Glutamatergic neuron (in vitro differentiated cells): ENCODE data around the gene ZNRF3. TPM values are rescaled to one million over a fixed set of nuclear protein-coding genes. Genes with fewer than 3 reads are reported as not detected.

Source experiments
- DNase-seq: peaks from one replicate; pipeline ENCODE4 v3.0.0; 2022
- H3K27ac Mint-ChIP-seq: one replicate; pipeline ENCODE4 v1.8.0; 2020; ENCODE audit warnings: mild to moderate bottlenecking, mixed read lengths, inconsistent platforms; ENCODE audit not compliant: unreplicated experiment
- H3K27me3 Mint-ChIP-seq: one replicate; pipeline ENCODE4 v1.8.0; 2020; ENCODE audit warnings: mild to moderate bottlenecking, moderate library complexity, mixed read lengths, inconsistent platforms; ENCODE audit not compliant: unreplicated experiment
- H3K36me3 Mint-ChIP-seq: one replicate; pipeline ENCODE4 v1.8.0; 2020; ENCODE audit warnings: mild to moderate bottlenecking, mixed read lengths, inconsistent platforms; ENCODE audit not compliant: unreplicated experiment
- H3K4me1 Mint-ChIP-seq: one replicate; pipeline ENCODE4 v1.8.0; 2020; ENCODE audit warnings: mild to moderate bottlenecking, low read depth, mixed read lengths, inconsistent platforms; ENCODE audit not compliant: unreplicated experiment
- H3K4me3 Mint-ChIP-seq: one replicate; pipeline ENCODE4 v1.8.0; 2020; ENCODE audit warnings: mild to moderate bottlenecking, mixed read lengths, inconsistent platforms; ENCODE audit not compliant: unreplicated experiment
- H3K9me3 Mint-ChIP-seq: one replicate; pipeline ENCODE4 v1.8.0; 2020; ENCODE audit warnings: mild to moderate bottlenecking, moderate library complexity, mixed read lengths, inconsistent platforms; ENCODE audit not compliant: unreplicated experiment
- total RNA-seq: library from RNA; stranded (reverse); fragmentation: NEBNext Ultra II Directional; extraction: Animal tissue kit (Norgen Biotek cat#: 25700); gene quantifications from one replicate; pipeline ENCODE4 v1.2.1, GENCODE V29; 2021; ENCODE audit not compliant: unreplicated experiment
- TF ChIP-seq, protein P1 (sequence below): fragments of 200-600 bp; sonication (generic); IDR thresholded peaks from one replicate; pipeline ENCODE4 v1.5.0; 2021; ENCODE audit not compliant: partially characterized antibody, unreplicated experiment

ZNRF3 gene
- total RNA-seq, 1 donor from 2014 or later, result 8.3 TPM

DNA sequence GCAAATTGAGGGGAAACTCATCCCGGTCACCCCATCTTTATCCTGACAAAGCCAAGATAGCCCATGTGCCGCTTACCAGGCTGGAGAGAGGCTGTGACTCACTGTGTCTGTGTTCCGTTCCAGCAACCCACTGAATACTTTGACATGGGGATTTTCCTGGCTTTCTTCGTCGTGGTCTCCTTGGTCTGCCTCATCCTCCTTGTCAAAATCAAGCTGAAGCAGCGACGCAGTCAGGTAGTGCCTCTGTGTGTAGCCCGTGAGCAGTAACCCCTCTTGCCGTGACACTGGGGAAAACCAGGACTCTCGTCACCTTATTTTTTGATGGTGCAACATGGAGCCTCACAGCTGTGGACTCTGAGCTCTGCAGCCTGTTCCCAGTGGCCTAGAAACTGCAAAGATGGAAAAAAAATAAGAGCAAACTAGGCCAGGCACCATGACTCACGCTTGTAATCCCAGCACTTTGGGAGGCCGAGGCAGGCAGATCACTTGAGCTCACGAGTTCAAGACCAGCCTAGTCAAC lies 161.3 kb downstream of the ZNRF3 start:
- Mint-ChIP-seq H3K36me3 (no peaks in the 10 kb centered on the region), H3K27ac (no peak overlapping the region), H3K9me3 (no peaks in the 10 kb centered on the region)

DNA sequence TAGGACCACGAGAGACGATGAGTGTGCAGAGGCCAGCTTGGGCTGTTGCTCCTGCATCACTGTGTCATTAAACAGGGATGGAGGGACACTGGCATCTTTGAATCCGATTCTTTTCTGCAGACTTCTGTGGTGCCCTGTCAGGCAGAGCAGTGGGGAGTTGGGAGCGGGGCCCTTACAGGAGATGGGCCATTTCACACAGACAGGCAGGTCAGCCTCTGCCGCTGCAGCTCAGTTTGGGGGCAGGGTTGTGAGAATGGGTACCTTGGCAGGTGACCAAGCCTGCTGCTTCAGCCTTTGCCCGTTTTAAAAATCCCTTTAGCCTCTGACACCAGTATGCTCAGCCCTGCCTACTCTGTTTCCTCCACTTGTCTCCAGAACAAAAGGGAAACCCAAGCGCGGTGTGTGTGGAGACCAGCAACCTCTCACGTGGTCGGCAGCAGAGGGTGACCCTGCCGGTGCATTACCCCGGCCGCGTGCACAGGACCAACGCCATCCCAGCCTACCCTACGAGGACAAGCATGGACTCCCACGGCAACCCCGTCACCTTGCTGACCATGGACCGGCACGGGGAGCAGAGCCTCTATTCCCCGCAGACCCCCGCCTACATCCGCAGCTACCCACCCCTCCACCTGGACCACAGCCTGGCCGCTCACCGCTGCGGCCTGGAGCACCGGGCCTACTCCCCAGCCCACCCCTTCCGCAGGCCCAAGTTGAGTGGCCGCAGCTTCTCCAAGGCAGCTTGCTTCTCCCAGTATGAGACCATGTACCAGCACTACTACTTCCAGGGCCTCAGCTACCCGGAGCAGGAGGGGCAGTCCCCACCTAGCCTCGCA lies 165.7 kb downstream of the ZNRF3 start:
- Mint-ChIP-seq H3K36me3 (no peaks in the 10 kb centered on the region), H3K27ac (no peak overlapping the region)

More for the DNA sequence above, 161.3 kb downstream of the ZNRF3 start:
- H3K27me3 Mint-ChIP-seq, result peaks cover 3% of the 10 kb centered on the region
- no peak for DNase-seq
- no peak overlapping the region for H3K4me3 Mint-ChIP-seq
- H3K4me1 Mint-ChIP-seq, result peaks cover 4% of the 10 kb centered on the region
- TF ChIP-seq, protein P1, sequence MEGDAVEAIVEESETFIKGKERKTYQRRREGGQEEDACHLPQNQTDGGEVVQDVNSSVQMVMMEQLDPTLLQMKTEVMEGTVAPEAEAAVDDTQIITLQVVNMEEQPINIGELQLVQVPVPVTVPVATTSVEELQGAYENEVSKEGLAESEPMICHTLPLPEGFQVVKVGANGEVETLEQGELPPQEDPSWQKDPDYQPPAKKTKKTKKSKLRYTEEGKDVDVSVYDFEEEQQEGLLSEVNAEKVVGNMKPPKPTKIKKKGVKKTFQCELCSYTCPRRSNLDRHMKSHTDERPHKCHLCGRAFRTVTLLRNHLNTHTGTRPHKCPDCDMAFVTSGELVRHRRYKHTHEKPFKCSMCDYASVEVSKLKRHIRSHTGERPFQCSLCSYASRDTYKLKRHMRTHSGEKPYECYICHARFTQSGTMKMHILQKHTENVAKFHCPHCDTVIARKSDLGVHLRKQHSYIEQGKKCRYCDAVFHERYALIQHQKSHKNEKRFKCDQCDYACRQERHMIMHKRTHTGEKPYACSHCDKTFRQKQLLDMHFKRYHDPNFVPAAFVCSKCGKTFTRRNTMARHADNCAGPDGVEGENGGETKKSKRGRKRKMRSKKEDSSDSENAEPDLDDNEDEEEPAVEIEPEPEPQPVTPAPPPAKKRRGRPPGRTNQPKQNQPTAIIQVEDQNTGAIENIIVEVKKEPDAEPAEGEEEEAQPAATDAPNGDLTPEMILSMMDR, result no peak

DNA sequence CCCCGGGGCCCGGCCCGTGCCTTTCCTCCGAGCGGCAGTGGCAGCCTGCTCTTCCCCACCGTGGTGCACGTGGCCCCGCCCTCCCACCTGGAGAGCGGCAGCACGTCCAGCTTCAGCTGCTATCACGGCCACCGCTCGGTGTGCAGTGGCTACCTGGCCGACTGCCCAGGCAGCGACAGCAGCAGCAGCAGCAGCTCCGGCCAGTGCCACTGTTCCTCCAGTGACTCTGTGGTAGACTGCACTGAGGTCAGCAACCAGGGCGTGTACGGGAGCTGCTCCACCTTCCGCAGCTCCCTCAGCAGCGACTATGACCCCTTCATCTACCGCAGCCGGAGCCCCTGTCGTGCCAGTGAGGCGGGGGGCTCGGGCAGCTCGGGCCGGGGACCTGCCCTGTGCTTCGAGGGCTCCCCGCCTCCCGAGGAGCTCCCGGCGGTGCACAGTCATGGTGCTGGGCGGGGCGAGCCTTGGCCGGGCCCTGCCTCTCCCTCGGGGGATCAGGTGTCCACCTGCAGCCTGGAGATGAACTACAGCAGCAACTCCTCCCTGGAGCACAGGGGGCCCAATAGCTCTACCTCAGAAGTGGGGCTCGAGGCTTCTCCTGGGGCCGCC lies 166.4 kb downstream of the ZNRF3 start:
- TF ChIP-seq, protein P1, result no peak
- DNase-seq, result no peak
- peaks cover 7% of the 10 kb centered on the region for H3K27me3 Mint-ChIP-seq
- peaks cover 6% of the 10 kb centered on the region for H3K4me1 Mint-ChIP-seq
- H3K9me3 Mint-ChIP-seq, result no peaks in the 10 kb centered on the region
- H3K36me3 Mint-ChIP-seq, result no peaks in the 10 kb centered on the region
- H3K27ac Mint-ChIP-seq, result no peak overlapping the region
- H3K4me3 Mint-ChIP-seq, result no peak overlapping the region

More for the DNA sequence above, 165.7 kb downstream of the ZNRF3 start:
- Mint-ChIP-seq H3K27me3 (peaks cover 7% of the 10 kb centered on the region), H3K9me3 (no peaks in the 10 kb centered on the region), H3K4me1 (peaks cover 4% of the 10 kb centered on the region), H3K4me3 (no peak overlapping the region)
- DNase-seq, result no peak
- TF ChIP-seq, protein P1, result no peak

DNA sequence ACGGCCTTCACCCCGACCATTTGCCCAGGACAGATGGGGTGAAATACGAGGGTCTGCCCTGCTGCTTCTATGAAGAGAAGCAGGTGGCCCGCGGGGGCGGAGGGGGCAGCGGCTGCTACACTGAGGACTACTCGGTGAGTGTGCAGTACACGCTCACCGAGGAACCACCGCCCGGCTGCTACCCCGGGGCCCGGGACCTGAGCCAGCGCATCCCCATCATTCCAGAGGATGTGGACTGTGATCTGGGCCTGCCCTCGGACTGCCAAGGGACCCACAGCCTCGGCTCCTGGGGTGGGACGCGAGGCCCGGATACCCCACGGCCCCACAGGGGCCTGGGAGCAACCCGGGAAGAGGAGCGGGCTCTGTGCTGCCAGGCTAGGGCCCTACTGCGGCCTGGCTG lies 167.1 kb downstream of the ZNRF3 start:
- Mint-ChIP-seq H3K27me3 (peaks cover 7% of the 10 kb centered on the region), H3K36me3 (no peaks in the 10 kb centered on the region), H3K27ac (no peak overlapping the region), H3K4me1 (peaks cover 12% of the 10 kb centered on the region), H3K4me3 (no peak overlapping the region), H3K9me3 (no peaks in the 10 kb centered on the region)
- TF ChIP-seq, protein P1, result no peak
- no peak for DNase-seq
